ENCODE measurements around the gene LRRC42. TPM values are rescaled to one million over a fixed set of nuclear protein-coding genes. Genes with fewer than 3 reads are reported as not detected.

The LRRC42 gene
- total RNA-seq, 2 donors from 2014 or later: 2.3 to 17.1 TPM

GRCh38 chr1:53948291-53948690 lies 2.1 kb downstream of the LRRC42 start:
- no peak overlapping the region for H3K4me3 ChIP-seq
- TF ChIP-seq POLR2A (IDR thresholded peaks at IDR 0.05) (no peak), CTCF (IDR thresholded peaks at IDR 0.05) (no peak)
- 90 to 93% methylated on average over 5 of the region's 5 CpGs for WGBS, 2 donors
- DNase-seq: no peak
- no peak overlapping the region for H3K27ac ChIP-seq
- H3K4me1 ChIP-seq: peaks cover 23% of the 10 kb centered on the region
- H3K27me3 ChIP-seq: no peaks in the 10 kb centered on the region
- H3K9me3 ChIP-seq: no peaks in the 10 kb centered on the region
- intact Hi-C loops (cut with DNase I): no loop called here
- ATAC-seq: no peak
- peaks cover 0 to 1% of the 10 kb centered on the region in 2 donors for H3K36me3 ChIP-seq (replicated peaks in 1 of 2; ENCODE audit: insufficient read depth in 1 of 2, low read depth in 2 of 2)

- 81 to 93% methylated on average over 4 of the region's 4 CpGs for WGBS, 2 donors
- no peaks in the 10 kb centered on the region for H3K9me3 ChIP-seq
- peaks cover 20% of the 10 kb centered on the region for H3K4me1 ChIP-seq
- DNase-seq: peak; percentile 20 to 48 (median 32)
- no peak overlapping the region for H3K4me3 ChIP-seq
- ATAC-seq: no peak
- intact Hi-C loops (cut with DNase I): no loop called here
- no peaks in the 10 kb centered on the region for H3K27me3 ChIP-seq
- peak; percentile 13 to 57 (median 42) for TF ChIP-seq CTCF (IDR thresholded peaks at IDR 0.05)
- TF ChIP-seq POLR2A (IDR thresholded peaks at IDR 0.05): no peak
- H3K36me3 ChIP-seq (replicated peaks in 1 of 2; ENCODE audit: insufficient read depth in 1 of 2, low read depth in 2 of 2): peaks cover 0 to 1% of the 10 kb centered on the region in 2 donors
- no peak overlapping the region for H3K27ac ChIP-seq
Observed at GRCh38 chr1:53949023-53949990, 3.2 kb downstream of the LRRC42 start.

- intact Hi-C loops (cut with DNase I): loop anchor here (10.0 kb wide), 1 partner anchor 87 kb away; no protein-coding TSS in a partner anchor
- 65 to 71% methylated on average over 5 of the region's 5 CpGs for WGBS, 2 donors
- TF ChIP-seq POLR2A (IDR thresholded peaks at IDR 0.05) (no peak), CTCF (IDR thresholded peaks at IDR 0.05) (no peak)
- H3K4me3 ChIP-seq: no peak overlapping the region
- peaks cover 17% of the 10 kb centered on the region for H3K4me1 ChIP-seq
- no peaks in the 10 kb centered on the region for H3K27me3 ChIP-seq
- DNase-seq (peak in 2 of 4 donors; percentile 21 to 27), ATAC-seq (no peak)
- H3K36me3 ChIP-seq (replicated peaks in 1 of 2; ENCODE audit: insufficient read depth in 1 of 2, low read depth in 2 of 2): peaks cover 0 to 1% of the 10 kb centered on the region in 2 donors
- no peaks in the 10 kb centered on the region for H3K9me3 ChIP-seq
- H3K27ac ChIP-seq: peak overlapping the region in 1 of 4 donors; percentile 20
Observed at GRCh38 chr1:53951697-53952096, 5.5 kb downstream of the LRRC42 start.

GRCh38 chr1:53954128-53954527 lies 8.0 kb downstream of the LRRC42 start:
- peaks cover 14% of the 10 kb centered on the region for H3K4me1 ChIP-seq
- ATAC-seq (no peak), DNase-seq (no peak)
- H3K27ac ChIP-seq: no peak overlapping the region
- intact Hi-C loops (cut with DNase I): loop anchor here (10.0 kb wide), 1 partner anchor 89 kb away; no protein-coding TSS in a partner anchor
- no peaks in the 10 kb centered on the region for H3K9me3 ChIP-seq
- H3K4me3 ChIP-seq: no peak overlapping the region
- 61 to 83% methylated on average over 2 of the region's 2 CpGs for WGBS, 2 donors
- no peaks in the 10 kb centered on the region for H3K27me3 ChIP-seq
- H3K36me3 ChIP-seq (replicated peaks in 1 of 2; ENCODE audit: insufficient read depth in 1 of 2, low read depth in 2 of 2): peaks cover 0 to 1% of the 10 kb centered on the region in 2 donors
- TF ChIP-seq CTCF (IDR thresholded peaks at IDR 0.05) (no peak), POLR2A (IDR thresholded peaks at IDR 0.05) (no peak)
